ENCODE data around the gene CDKL1.

GRCh38 chr14:50402965-50403364 is 6.3 kb upstream of the CDKL1 start:
- TF ChIP-seq CTCF (IDR thresholded peaks at IDR 0.05), result no peak
- TF ChIP-seq POLR2A (IDR thresholded peaks at IDR 0.05), result no peak

All from esophagus squamous epithelium (tissue), 4 donors.